ENCODE data around the gene TOR1AIP2. TPM values are rescaled to one million over a fixed set of nuclear protein-coding genes. Genes with fewer than 3 reads are reported as not detected.

Gene TOR1AIP2
- polyA plus RNA-seq, 1 of the 3 experiments (the other 2 are of a cell fraction): 12.7 TPM

GRCh38 chr1:179828554-179829110 lies 49.0 kb downstream of the TOR1AIP2 start:
- Histone ChIP-seq H3K4me1 (ENCODE audit: control insufficient read depth in 1 of 2, insufficient read depth in 2 of 2, low read depth in 1 of 2, low read length in 1 of 2) (no peaks in the 10 kb centered on the region; a peak in 1 of 4 replicates), H3K9me2 (no peaks in the 10 kb centered on the region), H3K4me2 (no peak overlapping the region), H3F3A (replicated peaks; ENCODE audit: insufficient read depth) (no peaks in the 10 kb centered on the region), H3K9me3 (no peaks in the 10 kb centered on the region), H2AFZ (ENCODE audit: low read depth) (no peak overlapping the region), H3K36me3 (replicated peaks in 1 of 2; ENCODE audit: control insufficient read depth in 1 of 2, insufficient read depth in 2 of 2, low read length in 1 of 2) (no peaks in the 10 kb centered on the region), H3K4me3 (ENCODE audit: low read depth in 2 of 2, low read length in 1 of 2) (no peak overlapping the region), H3K9ac (no peak overlapping the region), H3K79me2 (ENCODE audit: insufficient read depth) (no peaks in the 10 kb centered on the region), H3K27me3 (ENCODE audit: insufficient read depth) (no peaks in the 10 kb centered on the region; the same call in 1 of the 2 replicates), H4K20me1 (ENCODE audit: insufficient read depth) (no peaks in the 10 kb centered on the region), H3K27ac (ENCODE audit: low read depth in 2 of 2, low read length in 1 of 2) (no peak overlapping the region)
- CTCF ChIA-PET: interaction anchor here (0.9 to 9.9 kb wide), 7 partner anchors 10 to 350 kb away, joined by 3 to 72 read pairs (median 5); no protein-coding TSS in a partner anchor
- POLR2A ChIA-PET: no interaction called here
- no peak for DNase-seq
- TF ChIP-seq, protein P1, sequence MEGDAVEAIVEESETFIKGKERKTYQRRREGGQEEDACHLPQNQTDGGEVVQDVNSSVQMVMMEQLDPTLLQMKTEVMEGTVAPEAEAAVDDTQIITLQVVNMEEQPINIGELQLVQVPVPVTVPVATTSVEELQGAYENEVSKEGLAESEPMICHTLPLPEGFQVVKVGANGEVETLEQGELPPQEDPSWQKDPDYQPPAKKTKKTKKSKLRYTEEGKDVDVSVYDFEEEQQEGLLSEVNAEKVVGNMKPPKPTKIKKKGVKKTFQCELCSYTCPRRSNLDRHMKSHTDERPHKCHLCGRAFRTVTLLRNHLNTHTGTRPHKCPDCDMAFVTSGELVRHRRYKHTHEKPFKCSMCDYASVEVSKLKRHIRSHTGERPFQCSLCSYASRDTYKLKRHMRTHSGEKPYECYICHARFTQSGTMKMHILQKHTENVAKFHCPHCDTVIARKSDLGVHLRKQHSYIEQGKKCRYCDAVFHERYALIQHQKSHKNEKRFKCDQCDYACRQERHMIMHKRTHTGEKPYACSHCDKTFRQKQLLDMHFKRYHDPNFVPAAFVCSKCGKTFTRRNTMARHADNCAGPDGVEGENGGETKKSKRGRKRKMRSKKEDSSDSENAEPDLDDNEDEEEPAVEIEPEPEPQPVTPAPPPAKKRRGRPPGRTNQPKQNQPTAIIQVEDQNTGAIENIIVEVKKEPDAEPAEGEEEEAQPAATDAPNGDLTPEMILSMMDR (IDR thresholded peaks at IDR 0.05): no peak
- TF ChIP-seq JUND (IDR thresholded peaks at IDR 0.05): no peak
- 59% methylated on average over 8 of the region's 9 CpGs for WGBS (ENCODE audit: low lambda C conversion rate)

DNA sequence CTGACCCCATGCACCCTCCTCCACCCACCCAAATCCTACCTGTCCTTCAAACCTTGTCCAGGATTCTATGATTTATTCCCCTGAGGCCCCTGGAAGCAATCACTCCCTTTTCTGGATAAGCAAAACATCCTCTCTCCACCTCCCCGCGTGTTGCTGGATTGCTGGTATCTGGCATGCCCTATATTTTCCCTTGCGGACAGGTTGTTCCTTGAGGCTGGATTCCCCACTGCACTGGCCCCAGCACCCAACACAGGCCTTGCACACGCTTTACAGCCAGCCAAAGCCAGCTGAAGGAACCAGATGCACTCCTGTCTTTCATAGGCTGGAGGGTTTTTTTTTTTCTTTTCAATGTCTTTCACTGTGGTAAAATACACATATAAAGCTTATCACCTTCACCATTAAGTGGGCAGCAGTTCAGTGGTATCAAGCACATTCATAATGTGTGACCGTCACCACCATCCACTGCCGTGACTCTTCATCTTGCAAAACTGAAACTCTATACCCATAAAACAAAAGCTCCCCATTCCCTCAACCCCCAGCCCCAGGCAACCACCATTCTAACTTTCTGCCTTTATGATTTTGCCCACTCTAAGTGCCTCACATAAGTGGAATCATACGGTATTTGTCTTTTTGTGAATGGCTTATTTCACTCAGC lies 50.9 kb downstream of the TOR1AIP2 start:
- H3K9me2 ChIP-seq: no peaks in the 10 kb centered on the region
- no peak for DNase-seq
- no peak overlapping the region for H3K27ac ChIP-seq (ENCODE audit: low read depth in 2 of 2, low read length in 1 of 2)
- no peak overlapping the region for H3K9ac ChIP-seq
- H3K4me1 ChIP-seq (ENCODE audit: control insufficient read depth in 1 of 2, insufficient read depth in 2 of 2, low read depth in 1 of 2, low read length in 1 of 2): no peaks in the 10 kb centered on the region; a peak in 1 of 4 replicates
- H4K20me1 ChIP-seq (ENCODE audit: insufficient read depth): no peaks in the 10 kb centered on the region
- no peaks in the 10 kb centered on the region for H3K36me3 ChIP-seq (replicated peaks in 1 of 2; ENCODE audit: control insufficient read depth in 1 of 2, insufficient read depth in 2 of 2, low read length in 1 of 2)
- TF ChIP-seq, protein P2, sequence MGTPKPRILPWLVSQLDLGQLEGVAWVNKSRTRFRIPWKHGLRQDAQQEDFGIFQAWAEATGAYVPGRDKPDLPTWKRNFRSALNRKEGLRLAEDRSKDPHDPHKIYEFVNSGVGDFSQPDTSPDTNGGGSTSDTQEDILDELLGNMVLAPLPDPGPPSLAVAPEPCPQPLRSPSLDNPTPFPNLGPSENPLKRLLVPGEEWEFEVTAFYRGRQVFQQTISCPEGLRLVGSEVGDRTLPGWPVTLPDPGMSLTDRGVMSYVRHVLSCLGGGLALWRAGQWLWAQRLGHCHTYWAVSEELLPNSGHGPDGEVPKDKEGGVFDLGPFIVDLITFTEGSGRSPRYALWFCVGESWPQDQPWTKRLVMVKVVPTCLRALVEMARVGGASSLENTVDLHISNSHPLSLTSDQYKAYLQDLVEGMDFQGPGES (IDR thresholded peaks at IDR 0.05; ENCODE audit: low read depth, low read length): no peak
- no peak for TF ChIP-seq SIN3A (IDR thresholded peaks at IDR 0.05; ENCODE audit: borderline replicate concordance, low read depth, low read length)
- TF ChIP-seq, protein P1 (IDR thresholded peaks at IDR 0.05): no peak
- no peak for TF ChIP-seq TEAD4 (IDR thresholded peaks at IDR 0.05; ENCODE audit: borderline replicate concordance, insufficient read depth)
- TF ChIP-seq FOXJ3 (CRISPR knock-in tag; IDR thresholded peaks at IDR 0.05): no peak
- no peak for TF ChIP-seq ELF1 (IDR thresholded peaks at IDR 0.05)
- TF ChIP-seq, protein P3, sequence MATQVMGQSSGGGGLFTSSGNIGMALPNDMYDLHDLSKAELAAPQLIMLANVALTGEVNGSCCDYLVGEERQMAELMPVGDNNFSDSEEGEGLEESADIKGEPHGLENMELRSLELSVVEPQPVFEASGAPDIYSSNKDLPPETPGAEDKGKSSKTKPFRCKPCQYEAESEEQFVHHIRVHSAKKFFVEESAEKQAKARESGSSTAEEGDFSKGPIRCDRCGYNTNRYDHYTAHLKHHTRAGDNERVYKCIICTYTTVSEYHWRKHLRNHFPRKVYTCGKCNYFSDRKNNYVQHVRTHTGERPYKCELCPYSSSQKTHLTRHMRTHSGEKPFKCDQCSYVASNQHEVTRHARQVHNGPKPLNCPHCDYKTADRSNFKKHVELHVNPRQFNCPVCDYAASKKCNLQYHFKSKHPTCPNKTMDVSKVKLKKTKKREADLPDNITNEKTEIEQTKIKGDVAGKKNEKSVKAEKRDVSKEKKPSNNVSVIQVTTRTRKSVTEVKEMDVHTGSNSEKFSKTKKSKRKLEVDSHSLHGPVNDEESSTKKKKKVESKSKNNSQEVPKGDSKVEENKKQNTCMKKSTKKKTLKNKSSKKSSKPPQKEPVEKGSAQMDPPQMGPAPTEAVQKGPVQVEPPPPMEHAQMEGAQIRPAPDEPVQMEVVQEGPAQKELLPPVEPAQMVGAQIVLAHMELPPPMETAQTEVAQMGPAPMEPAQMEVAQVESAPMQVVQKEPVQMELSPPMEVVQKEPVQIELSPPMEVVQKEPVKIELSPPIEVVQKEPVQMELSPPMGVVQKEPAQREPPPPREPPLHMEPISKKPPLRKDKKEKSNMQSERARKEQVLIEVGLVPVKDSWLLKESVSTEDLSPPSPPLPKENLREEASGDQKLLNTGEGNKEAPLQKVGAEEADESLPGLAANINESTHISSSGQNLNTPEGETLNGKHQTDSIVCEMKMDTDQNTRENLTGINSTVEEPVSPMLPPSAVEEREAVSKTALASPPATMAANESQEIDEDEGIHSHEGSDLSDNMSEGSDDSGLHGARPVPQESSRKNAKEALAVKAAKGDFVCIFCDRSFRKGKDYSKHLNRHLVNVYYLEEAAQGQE (IDR thresholded peaks at IDR 0.05; ENCODE audit: low read depth, low read length): no peak
- TF ChIP-seq, protein P4, sequence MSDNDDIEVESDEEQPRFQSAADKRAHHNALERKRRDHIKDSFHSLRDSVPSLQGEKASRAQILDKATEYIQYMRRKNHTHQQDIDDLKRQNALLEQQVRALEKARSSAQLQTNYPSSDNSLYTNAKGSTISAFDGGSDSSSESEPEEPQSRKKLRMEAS (IDR thresholded peaks at IDR 0.05; ENCODE audit: low read depth): no peak
- no peak for TF ChIP-seq YY1 (IDR thresholded peaks at IDR 0.05; ENCODE audit: low read depth)
- TF ChIP-seq NRF1 (IDR thresholded peaks at IDR 0.05; ENCODE audit: low read depth, low read length): no peak
- no peak for TF ChIP-seq GABPA (IDR thresholded peaks at IDR 0.05; ENCODE audit: low read depth)
- H3K79me2 ChIP-seq (ENCODE audit: insufficient read depth): no peaks in the 10 kb centered on the region
- ChIA-PET POLR2A (no interaction called here), CTCF (interaction anchor here (1.7 to 9.9 kb wide), 3 partner anchors 12 to 120 kb away, joined by 5 to 72 read pairs (median 6); no protein-coding TSS in a partner anchor)
- H3K9me3 ChIP-seq: no peaks in the 10 kb centered on the region
- H3F3A ChIP-seq (replicated peaks; ENCODE audit: insufficient read depth): no peaks in the 10 kb centered on the region
- no peak overlapping the region for H3K4me2 ChIP-seq
- WGBS (ENCODE audit: low lambda C conversion rate): 84% methylated on average over 7 of the region's 7 CpGs
- no peak overlapping the region for H3K4me3 ChIP-seq (ENCODE audit: low read depth in 2 of 2, low read length in 1 of 2)
- no peaks in the 10 kb centered on the region; the same call in 1 of the 2 replicates for H3K27me3 ChIP-seq (ENCODE audit: insufficient read depth)
- no peak overlapping the region for H2AFZ ChIP-seq (ENCODE audit: low read depth)

All from SK-N-SH (cell line).